Fibroblast of lung (primary cell): Measurements from ENCODE around the gene RSPH10B. TPM values are rescaled to one million over a fixed set of nuclear protein-coding genes. Genes with fewer than 3 reads are reported as not detected.
"Not testable (repeated sequence)": the region's sequence is repeated elsewhere in the genome, so short reads cannot be mapped to it uniquely, and the experiment has no call there.

Source experiments
- DNase-seq, 2 donors: peaks; one replicate each; pipeline versions ENCODE4 v3.0.0 to v3.0.0-alpha.2; 2010; ENCODE audit warnings: low read depth in 2 of 2
- H2AFZ ChIP-seq: 2 replicates; pipeline ENCODE4 v1.5.1; 2012; ENCODE audit warnings: low read length, control low read depth, inconsistent platforms
- H3K27ac ChIP-seq: 2 replicates; pipeline ENCODE4 v1.5.1; 2011; ENCODE audit warnings: low read length, control low read depth; ENCODE audit not compliant: insufficient read depth
- H3K27me3 ChIP-seq: 2 replicates; pipeline ENCODE4 v1.5.1; 2011; ENCODE audit warnings: mild to moderate bottlenecking, low read length; ENCODE audit not compliant: control insufficient read depth, insufficient read depth
- H3K36me3 ChIP-seq: 2 replicates; pipeline ENCODE4 v1.5.1; 2011; ENCODE audit warnings: low read length; ENCODE audit not compliant: control insufficient read depth, insufficient read depth
- H3K4me1 ChIP-seq: 2 replicates; pipeline ENCODE4 v1.5.1; 2011; ENCODE audit warnings: low read length; ENCODE audit not compliant: control insufficient read depth, insufficient read depth; ENCODE audit errors: extremely low read depth
- H3K4me2 ChIP-seq: 2 replicates; pipeline ENCODE4 v1.5.1; 2011; ENCODE audit warnings: low read length, control low read depth; ENCODE audit not compliant: insufficient read depth; ENCODE audit errors: extremely low read depth
- H3K4me3 ChIP-seq, 4 experiments: fragments of 200-600 bp in 1 of 4; sonication (generic) in 1 of 4; replicated peaks in 1 of 4; 2 replicates each; pipeline ENCODE4 v1.5.1; 2011 to 2016; ENCODE audit warnings: low read length in 4 of 4, low read depth in 3 of 4, mild to moderate bottlenecking in 3 of 4, control low read depth in 2 of 4, inconsistent platforms in 1 of 4, mixed read lengths in 1 of 4; ENCODE audit not compliant: insufficient read depth in 1 of 4; ENCODE audit errors: control extremely low read depth in 1 of 4
- H3K79me2 ChIP-seq: 2 replicates; pipeline ENCODE4 v1.5.1; 2012; ENCODE audit warnings: mild to moderate bottlenecking, low read length, inconsistent platforms; ENCODE audit not compliant: control insufficient read depth, insufficient read depth
- H3K9ac ChIP-seq: 2 replicates; pipeline ENCODE4 v1.5.1; 2011; ENCODE audit warnings: mild to moderate bottlenecking, low read length, control low read depth; ENCODE audit not compliant: insufficient read depth
- H3K9me3 ChIP-seq: 2 replicates; pipeline ENCODE4 v1.5.1; 2012; ENCODE audit warnings: low read depth, low read length; ENCODE audit not compliant: control insufficient read depth, insufficient read depth
- H4K20me1 ChIP-seq: 2 replicates; pipeline ENCODE4 v1.5.1; 2011; ENCODE audit warnings: low read length; ENCODE audit not compliant: control insufficient read depth, insufficient read depth; ENCODE audit errors: extremely low read depth
- polyA plus RNA-seq, 2 donors: library from polyadenylated mRNA; depleted of rRNA in 1 of 2; stranded (reverse) in 1 of 2; unstranded in 1 of 2; fragments of >200 nt; gene quantifications; 2 replicates each; pipeline ENCODE4 v1.2.1, GENCODE V29; 2011 to 2012; ENCODE audit warnings: missing spikeins in 1 of 2
- total RNA-seq: library from RNA; depleted of rRNA; stranded (reverse); fragments of >200 nt; gene quantifications from 2 replicates; pipeline ENCODE4 v1.2.1, GENCODE V29; 2014
- TF ChIP-seq, protein P1 (sequence below), 2 donors: IDR thresholded peaks in 1 of 2; conservative IDR thresholded peaks in 1 of 2; 1 replicate in 1 of 2; 2 replicates in 1 of 2; pipeline ENCODE4 v1.5.1; 2011 to 2012; ENCODE audit warnings: low read length in 2 of 2, control low read depth in 1 of 2, inconsistent platforms in 1 of 2, low read depth in 1 of 2, mild to moderate bottlenecking in 1 of 2

Gene RSPH10B
- total and polyA plus RNA-seq, 2 donors (not counting 1 experiment from before 2014, with no cell fraction given): 0.66 TPM; not detected in 1

DNA sequence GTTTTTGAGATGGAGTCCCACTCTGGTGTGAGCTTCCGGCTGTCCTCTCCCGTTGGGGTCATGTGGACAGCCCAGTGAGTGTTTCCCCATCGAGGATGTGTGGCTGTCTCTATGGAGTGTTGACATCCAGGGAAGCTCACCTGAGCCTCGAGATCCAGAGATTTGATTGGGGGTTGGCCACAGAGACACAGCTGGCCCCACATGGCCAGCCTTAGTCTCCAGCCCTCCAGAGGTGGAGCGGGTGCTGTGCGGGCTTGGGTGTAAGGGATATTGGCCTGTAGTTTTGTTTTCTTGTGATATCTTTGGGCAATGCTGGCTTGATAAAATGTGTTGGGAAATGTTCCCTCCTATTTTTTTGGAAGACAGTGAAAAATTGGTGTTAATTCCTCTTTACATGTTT is 54.0 kb downstream of the RSPH10B start:
- not testable (repeated sequence) for H3K9me3 ChIP-seq, H4K20me1 ChIP-seq

DNA sequence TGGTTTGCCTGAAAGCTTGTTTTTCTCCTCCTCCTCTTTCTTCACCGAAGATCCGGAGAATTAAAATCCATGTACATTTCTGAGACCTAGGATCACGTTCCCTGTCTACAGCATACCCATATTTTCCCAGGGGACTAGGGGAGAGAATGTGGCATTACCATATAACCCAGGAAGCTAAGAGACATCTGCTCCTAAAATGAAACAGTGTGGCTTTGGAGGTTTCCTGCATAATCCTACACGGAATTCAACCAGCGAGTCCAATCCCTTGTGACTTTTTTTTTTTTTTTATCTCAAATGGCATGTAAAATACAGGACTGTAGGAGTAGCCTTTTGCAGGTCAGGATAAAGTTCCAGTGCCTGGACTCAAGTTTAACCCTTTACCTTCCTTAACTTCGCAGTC is 61.7 kb downstream of the RSPH10B start:
- H3K27me3 ChIP-seq, H3K4me2 ChIP-seq, H3K27ac ChIP-seq, H3K9ac ChIP-seq, H4K20me1 ChIP-seq, H3K4me1 ChIP-seq, H3K36me3 ChIP-seq, H3K4me3 ChIP-seq, DNase-seq, H3K79me2 ChIP-seq, H3K9me3 ChIP-seq, H2AFZ ChIP-seq: not testable (repeated sequence)

More for the DNA sequence above, 54.0 kb downstream of the RSPH10B start:
- H3K27me3 ChIP-seq, H3K79me2 ChIP-seq, H3K4me3 ChIP-seq, DNase-seq, H3K36me3 ChIP-seq, H3K4me1 ChIP-seq, H3K4me2 ChIP-seq, H3K9ac ChIP-seq, H2AFZ ChIP-seq, H3K27ac ChIP-seq: not testable (repeated sequence)

- DNase-seq: not testable (repeated sequence)
Observed at GRCh38 chr7:5904726-5905125, 65.8 kb downstream of the RSPH10B start.

DNA sequence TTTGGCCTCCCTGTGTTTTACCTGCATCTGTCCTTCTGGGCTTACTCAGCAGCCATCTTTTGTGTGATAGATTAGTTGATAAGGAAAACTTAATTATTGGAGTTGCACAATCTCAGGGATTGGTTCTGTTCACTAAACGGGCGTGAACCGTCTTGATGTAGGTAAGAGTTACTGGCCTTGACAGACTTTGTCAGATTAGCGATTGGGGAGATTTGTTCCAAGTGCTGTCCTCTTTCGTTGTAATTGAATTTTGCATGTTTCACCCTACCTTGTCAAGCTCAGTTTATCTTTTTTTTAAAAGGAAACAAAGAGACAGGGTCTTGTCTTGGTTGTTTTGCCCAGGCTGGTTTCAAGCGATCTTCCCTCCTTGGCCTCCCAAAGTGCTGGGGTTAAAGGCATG is 67.5 kb downstream of the RSPH10B start:
- H3K4me3 ChIP-seq, H3K27me3 ChIP-seq, H3K4me2 ChIP-seq, H3K9me3 ChIP-seq, H3K27ac ChIP-seq, H2AFZ ChIP-seq, H3K4me1 ChIP-seq, H4K20me1 ChIP-seq, H3K9ac ChIP-seq, DNase-seq, H3K79me2 ChIP-seq, H3K36me3 ChIP-seq: not testable (repeated sequence)

More at GRCh38 chr7:5904726-5905125, 65.8 kb downstream of the RSPH10B start:
- H3K4me1 ChIP-seq, H3K36me3 ChIP-seq, H3K4me3 ChIP-seq, H3K27me3 ChIP-seq, H4K20me1 ChIP-seq, H2AFZ ChIP-seq, H3K79me2 ChIP-seq, H3K9me3 ChIP-seq, H3K4me2 ChIP-seq, H3K9ac ChIP-seq, H3K27ac ChIP-seq: not testable (repeated sequence)

- not testable (repeated sequence) for H3K4me1 ChIP-seq, H3K27ac ChIP-seq, H3K9me3 ChIP-seq, H4K20me1 ChIP-seq, H3K79me2 ChIP-seq, H3K4me2 ChIP-seq, H3K36me3 ChIP-seq, H3K27me3 ChIP-seq, H2AFZ ChIP-seq, H3K9ac ChIP-seq
- DNase-seq: peak; percentile 28 to 58
- TF ChIP-seq, protein P1, sequence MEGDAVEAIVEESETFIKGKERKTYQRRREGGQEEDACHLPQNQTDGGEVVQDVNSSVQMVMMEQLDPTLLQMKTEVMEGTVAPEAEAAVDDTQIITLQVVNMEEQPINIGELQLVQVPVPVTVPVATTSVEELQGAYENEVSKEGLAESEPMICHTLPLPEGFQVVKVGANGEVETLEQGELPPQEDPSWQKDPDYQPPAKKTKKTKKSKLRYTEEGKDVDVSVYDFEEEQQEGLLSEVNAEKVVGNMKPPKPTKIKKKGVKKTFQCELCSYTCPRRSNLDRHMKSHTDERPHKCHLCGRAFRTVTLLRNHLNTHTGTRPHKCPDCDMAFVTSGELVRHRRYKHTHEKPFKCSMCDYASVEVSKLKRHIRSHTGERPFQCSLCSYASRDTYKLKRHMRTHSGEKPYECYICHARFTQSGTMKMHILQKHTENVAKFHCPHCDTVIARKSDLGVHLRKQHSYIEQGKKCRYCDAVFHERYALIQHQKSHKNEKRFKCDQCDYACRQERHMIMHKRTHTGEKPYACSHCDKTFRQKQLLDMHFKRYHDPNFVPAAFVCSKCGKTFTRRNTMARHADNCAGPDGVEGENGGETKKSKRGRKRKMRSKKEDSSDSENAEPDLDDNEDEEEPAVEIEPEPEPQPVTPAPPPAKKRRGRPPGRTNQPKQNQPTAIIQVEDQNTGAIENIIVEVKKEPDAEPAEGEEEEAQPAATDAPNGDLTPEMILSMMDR (conservative IDR thresholded peaks at IDR 0.05 in 1 of 2, IDR thresholded peaks at IDR 0.05 in 1 of 2; ENCODE audit: low read depth in 1 of 2, low read length in 2 of 2): peak in 1 of 2 donors; percentile 27
- H3K4me3 ChIP-seq: peak within 1 kb of the TSS in 2 of 4 experiments; percentile 48 to 52
Observed at GRCh38 chr7:5898480-5899224, 71.8 kb downstream of the RSPH10B start, which contains the start of gene CCZ1. TSS of gene CCZ1 (plus strand) at chr7:5898733. CDS start at chr7:5898800, 67 bp downstream.

GRCh38 chr7:5897369-5897919 is 73.0 kb downstream of the RSPH10B start:
- H3K9me3 ChIP-seq, H3K4me2 ChIP-seq, H3K4me1 ChIP-seq, H3K27me3 ChIP-seq, H3K27ac ChIP-seq, DNase-seq, H3K4me3 ChIP-seq, H3K36me3 ChIP-seq, H4K20me1 ChIP-seq, H3K9ac ChIP-seq, H3K79me2 ChIP-seq, H2AFZ ChIP-seq: not testable (repeated sequence)
